ENCODE data around the gene ZBTB17. TPM values are rescaled to one million over a fixed set of nuclear protein-coding genes. Genes with fewer than 3 reads are reported as not detected.

ZBTB17 gene
- total RNA-seq, 3 donors from 2014 or later = 21.9 to 40.3 (median 38.5) TPM

DNA sequence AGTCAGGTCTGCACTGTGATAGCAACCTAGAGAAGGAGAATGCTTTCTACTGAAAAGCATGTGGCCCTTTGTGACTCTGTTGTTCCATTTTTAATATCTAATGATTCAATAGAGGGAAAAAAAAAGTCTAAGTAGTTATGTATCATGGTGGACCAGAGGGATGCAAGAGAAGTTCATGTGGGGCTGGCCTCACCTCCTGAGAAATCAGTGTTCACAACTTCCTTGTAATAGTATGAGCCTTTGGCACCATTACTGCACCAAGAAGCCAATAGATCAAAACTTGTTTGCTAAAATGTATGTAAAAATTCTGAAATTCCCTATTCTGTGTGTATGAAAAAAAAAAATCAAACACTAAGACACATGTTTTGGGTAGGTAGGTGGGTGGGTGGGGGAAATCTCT, 5.0 kb downstream of the ZBTB17 start:
- Histone ChIP-seq H3K9me3 (no peaks in the 10 kb centered on the region), H3K4me1 (no peaks in the 10 kb centered on the region), H3K36me3 (no peaks in the 10 kb centered on the region), H3K27me3 (no peaks in the 10 kb centered on the region), H3K4me3 (no peak overlapping the region), H3K27ac (no peak overlapping the region)
- TF ChIP-seq POLR2AphosphoS5 (IDR thresholded peaks at IDR 0.05) (no peak), POLR2A (IDR thresholded peaks at IDR 0.05) (no peak)
- TF ChIP-seq, protein P1, sequence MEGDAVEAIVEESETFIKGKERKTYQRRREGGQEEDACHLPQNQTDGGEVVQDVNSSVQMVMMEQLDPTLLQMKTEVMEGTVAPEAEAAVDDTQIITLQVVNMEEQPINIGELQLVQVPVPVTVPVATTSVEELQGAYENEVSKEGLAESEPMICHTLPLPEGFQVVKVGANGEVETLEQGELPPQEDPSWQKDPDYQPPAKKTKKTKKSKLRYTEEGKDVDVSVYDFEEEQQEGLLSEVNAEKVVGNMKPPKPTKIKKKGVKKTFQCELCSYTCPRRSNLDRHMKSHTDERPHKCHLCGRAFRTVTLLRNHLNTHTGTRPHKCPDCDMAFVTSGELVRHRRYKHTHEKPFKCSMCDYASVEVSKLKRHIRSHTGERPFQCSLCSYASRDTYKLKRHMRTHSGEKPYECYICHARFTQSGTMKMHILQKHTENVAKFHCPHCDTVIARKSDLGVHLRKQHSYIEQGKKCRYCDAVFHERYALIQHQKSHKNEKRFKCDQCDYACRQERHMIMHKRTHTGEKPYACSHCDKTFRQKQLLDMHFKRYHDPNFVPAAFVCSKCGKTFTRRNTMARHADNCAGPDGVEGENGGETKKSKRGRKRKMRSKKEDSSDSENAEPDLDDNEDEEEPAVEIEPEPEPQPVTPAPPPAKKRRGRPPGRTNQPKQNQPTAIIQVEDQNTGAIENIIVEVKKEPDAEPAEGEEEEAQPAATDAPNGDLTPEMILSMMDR (IDR thresholded peaks at IDR 0.05) = no peak
- intact Hi-C loops (cut with DNase I; ENCODE audit: low total_unique reads) = no loop called here
- no peak for DNase-seq (ENCODE audit: low spot score in 2 of 2)

DNA sequence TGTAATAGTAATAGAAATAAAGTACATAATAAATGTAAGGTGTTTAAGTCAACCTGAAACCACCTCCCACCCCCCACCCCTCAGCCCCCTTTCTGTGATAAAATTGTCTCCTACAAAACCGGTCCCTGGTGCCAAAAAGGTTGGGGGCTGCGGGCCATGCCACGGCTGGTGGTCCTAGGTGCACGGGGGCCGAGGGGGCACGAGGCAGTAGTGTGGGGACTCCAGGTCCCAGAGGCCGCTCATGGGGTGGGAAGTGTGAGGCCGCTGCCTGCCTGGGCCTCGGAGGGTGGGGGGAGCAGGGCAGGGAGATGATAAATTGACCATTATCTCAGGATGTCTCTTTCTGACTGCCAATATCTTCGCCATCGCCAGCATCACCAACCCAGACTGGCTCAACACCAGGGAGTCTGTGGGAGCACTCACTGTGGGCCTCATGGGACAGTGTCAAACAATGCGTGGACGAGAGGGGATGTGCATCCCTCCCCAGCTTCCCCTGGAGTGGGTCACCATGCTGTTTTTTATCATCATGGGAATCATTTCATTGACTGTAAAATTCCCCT, 6.5 kb downstream of the ZBTB17 start:
- Histone ChIP-seq H3K4me3 (no peak overlapping the region), H3K27me3 (no peaks in the 10 kb centered on the region), H3K36me3 (no peaks in the 10 kb centered on the region), H3K9me3 (no peaks in the 10 kb centered on the region), H3K4me1 (no peaks in the 10 kb centered on the region), H3K27ac (no peak overlapping the region)
- peak in 1 of 2 donors; percentile 40 for DNase-seq (ENCODE audit: low spot score in 2 of 2)
- TF ChIP-seq POLR2AphosphoS5 (IDR thresholded peaks at IDR 0.05) (no peak), POLR2A (IDR thresholded peaks at IDR 0.05) (no peak)
- TF ChIP-seq, protein P1 (IDR thresholded peaks at IDR 0.05) = no peak
- intact Hi-C loops (cut with DNase I; ENCODE audit: low total_unique reads) = no loop called here

DNA sequence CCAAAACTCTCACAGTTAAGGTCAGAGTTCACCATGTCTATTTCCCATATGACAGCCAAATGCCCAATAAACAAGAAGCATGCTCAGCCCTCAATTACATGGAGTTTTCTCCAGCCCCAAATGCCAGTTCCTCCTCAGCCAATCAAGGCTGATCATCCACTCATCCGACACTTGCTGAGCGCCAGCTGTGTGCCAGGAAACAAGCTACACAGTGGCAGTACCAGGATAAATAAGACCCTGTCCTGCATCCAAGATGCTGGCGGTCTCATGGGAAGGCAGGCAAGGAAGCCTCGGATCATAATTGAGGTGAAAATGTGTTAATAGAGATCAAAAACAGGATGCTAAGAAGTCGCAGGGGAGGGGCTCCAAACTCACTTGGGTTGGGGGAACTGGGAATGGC, 7.7 kb downstream of the ZBTB17 start:
- H3K27ac ChIP-seq = no peak overlapping the region
- DNase-seq (ENCODE audit: low spot score in 2 of 2) = peak in 1 of 2 donors; percentile 1
- no peaks in the 10 kb centered on the region for H3K27me3 ChIP-seq
- intact Hi-C loops (cut with DNase I; ENCODE audit: low total_unique reads) = no loop called here
- H3K9me3 ChIP-seq = no peaks in the 10 kb centered on the region
- H3K36me3 ChIP-seq = no peaks in the 10 kb centered on the region
- no peak overlapping the region for H3K4me3 ChIP-seq
- no peaks in the 10 kb centered on the region for H3K4me1 ChIP-seq
- TF ChIP-seq POLR2AphosphoS5 (IDR thresholded peaks at IDR 0.05) = no peak
- no peak for TF ChIP-seq POLR2A (IDR thresholded peaks at IDR 0.05)
- TF ChIP-seq, protein P1 (IDR thresholded peaks at IDR 0.05) = no peak

DNA sequence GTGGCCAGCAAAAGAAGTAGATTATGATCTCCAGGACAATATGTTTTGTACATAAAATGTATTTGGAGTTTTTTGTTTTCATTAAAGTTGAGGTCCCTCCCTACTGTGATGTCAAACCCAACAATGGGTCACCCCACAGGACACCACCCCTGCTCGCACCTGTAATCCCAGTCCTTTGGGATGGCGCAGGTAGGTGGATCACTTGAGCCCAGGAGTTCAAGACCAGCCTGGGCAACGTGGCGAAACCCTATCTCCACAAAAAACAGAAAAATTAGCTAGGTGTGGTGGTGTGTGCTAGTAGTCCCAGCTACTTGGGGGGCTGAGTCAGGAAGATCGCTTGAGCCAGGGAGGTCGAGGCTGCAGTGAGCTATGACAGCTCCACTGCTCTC, 9.0 kb downstream of the ZBTB17 start:
- Histone ChIP-seq H3K27me3 (no peaks in the 10 kb centered on the region), H3K9me3 (no peaks in the 10 kb centered on the region), H3K4me3 (no peak overlapping the region), H3K36me3 (no peaks in the 10 kb centered on the region), H3K27ac (peak overlapping the region in 1 of 2 donors; percentile 25), H3K4me1 (no peaks in the 10 kb centered on the region)
- TF ChIP-seq POLR2A (IDR thresholded peaks at IDR 0.05) = no peak
- TF ChIP-seq, protein P1 (IDR thresholded peaks at IDR 0.05) = no peak
- no peak for TF ChIP-seq POLR2AphosphoS5 (IDR thresholded peaks at IDR 0.05)
- peak in 1 of 2 donors; percentile 27 for DNase-seq (ENCODE audit: low spot score in 2 of 2)
- intact Hi-C loops (cut with DNase I; ENCODE audit: low total_unique reads) = no loop called here

DNA sequence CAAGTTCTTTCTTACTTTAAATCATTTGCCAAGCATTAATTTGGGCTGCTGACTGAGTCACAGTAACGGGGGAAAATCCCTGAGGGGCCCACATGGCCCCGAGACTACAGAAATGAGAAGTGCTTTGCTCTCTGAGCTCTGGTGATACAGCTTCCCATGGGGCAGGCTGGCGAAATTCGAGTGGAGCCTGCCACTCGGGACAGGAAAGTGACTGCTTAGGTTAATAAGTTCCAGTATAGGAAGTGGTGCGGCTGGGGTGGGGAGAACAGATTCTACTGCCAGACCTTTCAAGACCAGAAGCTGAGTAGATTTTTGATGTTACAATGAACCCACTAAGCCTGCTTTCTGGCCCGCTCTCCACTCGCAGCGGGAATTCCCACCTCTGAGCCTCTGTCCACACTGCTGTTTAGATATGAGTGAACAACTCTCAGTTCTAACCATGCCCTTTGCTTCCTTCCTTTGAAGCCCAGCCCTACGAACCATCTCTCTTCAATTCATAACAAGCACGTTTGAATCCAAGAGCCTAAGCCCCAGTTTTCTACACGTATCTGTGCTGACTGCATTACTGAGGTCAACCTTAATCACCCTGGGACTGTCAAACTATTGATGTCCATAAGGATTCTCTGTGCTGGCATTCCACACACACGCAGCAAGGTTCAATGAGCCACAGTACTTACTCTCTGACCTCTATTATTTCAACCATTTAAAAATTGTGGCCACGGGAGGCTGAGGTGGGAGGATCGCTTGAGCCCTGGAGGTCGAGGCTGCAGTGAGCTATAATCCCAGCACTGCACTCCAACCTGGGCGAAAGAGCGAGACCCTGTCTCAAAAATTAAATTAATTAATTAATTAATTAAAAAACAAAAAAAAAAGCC, 9.6 kb downstream of the ZBTB17 start:
- Histone ChIP-seq H3K27ac (peak overlapping the region; percentile 46 to 73), H3K36me3 (no peaks in the 10 kb centered on the region), H3K27me3 (no peaks in the 10 kb centered on the region), H3K4me1 (no peaks in the 10 kb centered on the region), H3K9me3 (no peaks in the 10 kb centered on the region), H3K4me3 (peak overlapping the region in 1 of 3 donors; percentile 35)
- peak in 1 of 2 donors; percentile 28 for DNase-seq (ENCODE audit: low spot score in 2 of 2)
- TF ChIP-seq POLR2AphosphoS5 (IDR thresholded peaks at IDR 0.05) (no peak), POLR2A (IDR thresholded peaks at IDR 0.05) (no peak)
- TF ChIP-seq, protein P1 (IDR thresholded peaks at IDR 0.05) = no peak
- intact Hi-C loops (cut with DNase I; ENCODE audit: low total_unique reads) = no loop called here
